Activated CD4-positive, alpha-beta memory T cell treated with anti-CD3 and anti-CD28 coated beads for 36 hours (primary cell): ENCODE measurements around the gene KAT2B. TPM values are rescaled to one million over a fixed set of nuclear protein-coding genes. Genes with fewer than 3 reads are reported as not detected.

Source experiments
- CTCF ChIA-PET: fragments of 350-600 bp; sonication (Branson Sonifier 250); formaldehyde crosslinking; loops from one replicate; lab custom pipeline; 2021; ENCODE audit warnings: antibody characterized with exemption, inconsistent platforms; lab: Charles Lee
- POLR2A ChIA-PET: fragments of 350-600 bp; sonication (Branson Sonifier 250); formaldehyde crosslinking; loops from one replicate; lab custom pipeline; 2021; ENCODE audit warnings: antibody characterized with exemption; lab: Charles Lee
- DNase-seq: peaks from one replicate; pipeline ENCODE4 v3.0.0-alpha.2; 2020
- H3K27ac Mint-ChIP-seq: one replicate; pipeline ENCODE4 v1.8.0; 2021; ENCODE audit warnings: mixed read lengths
- H3K27me3 Mint-ChIP-seq: one replicate; pipeline ENCODE4 v1.8.0; 2021; ENCODE audit warnings: mixed read lengths
- H3K36me3 Mint-ChIP-seq: one replicate; pipeline ENCODE4 v1.8.0; 2021; ENCODE audit warnings: mixed read lengths
- H3K4me1 Mint-ChIP-seq: one replicate; pipeline ENCODE4 v1.8.0; 2021; ENCODE audit warnings: low read depth, mixed read lengths
- H3K4me3 Mint-ChIP-seq: one replicate; pipeline ENCODE4 v1.8.0; 2021; ENCODE audit warnings: mild to moderate bottlenecking, mixed read lengths
- H3K9me3 Mint-ChIP-seq: one replicate; pipeline ENCODE4 v1.8.0; 2021; ENCODE audit warnings: mixed read lengths
- intact Hi-C: fragments of 100-400 bp; cut with micrococcal nuclease; formaldehyde crosslinking; loops from one replicate; pipeline ENCODE4 v1.15.1; 2023
- total RNA-seq, 2 experiments: library from RNA; stranded (reverse); gene quantifications; one replicate each; pipeline ENCODE4 v1.2.3, GENCODE V29; 2021

KAT2B gene
- total RNA-seq, 2 experiments from 2014 or later, result 43.4 to 49.0 TPM

GRCh38 chr3:20160230-20160629, 120.0 kb downstream of the KAT2B start:
- H3K36me3 Mint-ChIP-seq, result peaks cover 18% of the 10 kb centered on the region
- POLR2A ChIA-PET, result no interaction called here
- intact Hi-C loops, result no loop called here
- no peak for DNase-seq
- CTCF ChIA-PET, result interaction anchor here (1.1 kb wide), 1 partner anchor 9 kb away, joined by 3 read pairs; no protein-coding TSS in a partner anchor
- H3K4me3 Mint-ChIP-seq, result no peak overlapping the region
- H3K9me3 Mint-ChIP-seq, result no peaks in the 10 kb centered on the region
- H3K27ac Mint-ChIP-seq, result no peak overlapping the region
- H3K4me1 Mint-ChIP-seq, result peaks cover 13% of the 10 kb centered on the region
- no peaks in the 10 kb centered on the region for H3K27me3 Mint-ChIP-seq

GRCh38 chr3:20161714-20162113, 121.5 kb downstream of the KAT2B start:
- ChIA-PET POLR2A (no interaction called here), CTCF (no interaction called here)
- intact Hi-C loops, result no loop called here
- DNase-seq, result no peak
- H3K9me3 Mint-ChIP-seq, result no peaks in the 10 kb centered on the region
- H3K27me3 Mint-ChIP-seq, result no peaks in the 10 kb centered on the region
- no peak overlapping the region for H3K27ac Mint-ChIP-seq
- H3K4me1 Mint-ChIP-seq, result peaks cover 13% of the 10 kb centered on the region
- H3K4me3 Mint-ChIP-seq, result no peak overlapping the region
- peaks cover 22% of the 10 kb centered on the region for H3K36me3 Mint-ChIP-seq

GRCh38 chr3:20173844-20174410, 133.7 kb downstream of the KAT2B start:
- DNase-seq, result no peak
- Mint-ChIP-seq H3K27ac (no peak overlapping the region), H3K36me3 (peaks cover 49% of the 10 kb centered on the region), H3K4me3 (no peak overlapping the region), H3K4me1 (no peaks in the 10 kb centered on the region), H3K27me3 (no peaks in the 10 kb centered on the region), H3K9me3 (no peaks in the 10 kb centered on the region)
- intact Hi-C loops, result no loop called here
- ChIA-PET POLR2A (no interaction called here), CTCF (interaction anchor here (0.9 kb wide), 1 partner anchor 10 kb away, joined by 3 read pairs; no protein-coding TSS in a partner anchor)

GRCh38 chr3:20181276-20181675, 141.0 kb downstream of the KAT2B start:
- Mint-ChIP-seq H3K4me3 (no peak overlapping the region), H3K9me3 (no peaks in the 10 kb centered on the region), H3K27me3 (no peaks in the 10 kb centered on the region), H3K27ac (no peak overlapping the region), H3K36me3 (peaks cover 34% of the 10 kb centered on the region), H3K4me1 (no peaks in the 10 kb centered on the region)
- intact Hi-C loops, result no loop called here
- CTCF ChIA-PET, result no interaction called here
- POLR2A ChIA-PET, result no interaction called here
- no peak for DNase-seq

GRCh38 chr3:20182206-20182605, 142.0 kb downstream of the KAT2B start:
- DNase-seq, result no peak
- Mint-ChIP-seq H3K36me3 (peaks cover 28% of the 10 kb centered on the region), H3K27me3 (no peaks in the 10 kb centered on the region), H3K9me3 (no peaks in the 10 kb centered on the region), H3K27ac (no peak overlapping the region), H3K4me3 (no peak overlapping the region), H3K4me1 (no peaks in the 10 kb centered on the region)
- intact Hi-C loops, result no loop called here
- POLR2A ChIA-PET, result no interaction called here
- CTCF ChIA-PET, result no interaction called here

GRCh38 chr3:20185331-20185678, 145.1 kb downstream of the KAT2B start:
- peak; percentile 35 for DNase-seq
- Mint-ChIP-seq H3K9me3 (no peaks in the 10 kb centered on the region), H3K27ac (no peak overlapping the region), H3K4me1 (no peaks in the 10 kb centered on the region), H3K36me3 (peaks cover 12% of the 10 kb centered on the region), H3K4me3 (no peak overlapping the region), H3K27me3 (no peaks in the 10 kb centered on the region)
- CTCF ChIA-PET, result interaction anchor here (1.9 kb wide), 1 partner anchor 145 kb away, joined by 8 read pairs; the partner anchor contains the start of gene KAT2B
- intact Hi-C loops, result loop anchor here (1.0 to 5.0 kb wide), 2 partner anchors 81 to 298 kb away; no protein-coding TSS in a partner anchor
- POLR2A ChIA-PET, result interaction anchor here (1.3 to 2.3 kb wide), 3 partner anchors 128 to 237 kb away, joined by 5 to 14 read pairs (median 7); no protein-coding TSS in a partner anchor

GRCh38 chr3:20185679-20186599, 145.7 kb downstream of the KAT2B start, which contains the start of gene SGO1:
TSS of gene SGO1 (minus strand) at chr3:20186206. CDS start at chr3:20184027, 2,179 bp downstream.
- H3K4me3 Mint-ChIP-seq, result no peak within 1 kb of the TSS
- ChIA-PET POLR2A (interaction anchor here (1.2 to 2.3 kb wide), 4 partner anchors 82 to 237 kb away, joined by 4 to 14 read pairs (median 6); no protein-coding TSS in a partner anchor), CTCF (interaction anchor here (0.6 to 1.9 kb wide), 4 partner anchors 145 to 300 kb away, joined by 4 to 8 read pairs (median 5); partner anchors contain the start of gene KAT2B)
- intact Hi-C loops, result loop anchor here (1.0 to 5.0 kb wide), 7 partner anchors 82 to 299 kb away; partner anchors contain the start of gene RAB5A
- no peaks in the 10 kb centered on the region for H3K4me1 Mint-ChIP-seq
- peaks cover 10% of the 10 kb centered on the region for H3K36me3 Mint-ChIP-seq
- no peak within 1 kb of the TSS for H3K27ac Mint-ChIP-seq
- H3K9me3 Mint-ChIP-seq, result no peaks in the 10 kb centered on the region
- H3K27me3 Mint-ChIP-seq, result no peaks in the 10 kb centered on the region
- peak; percentile 100 for DNase-seq

- no peak for DNase-seq
- Mint-ChIP-seq H3K27ac (no peak overlapping the region), H3K4me1 (no peaks in the 10 kb centered on the region), H3K27me3 (no peaks in the 10 kb centered on the region), H3K36me3 (peaks cover 10% of the 10 kb centered on the region), H3K9me3 (no peaks in the 10 kb centered on the region), H3K4me3 (no peak overlapping the region)
- CTCF ChIA-PET, result interaction anchor here (0.6 to 1.9 kb wide), 4 partner anchors 146 to 300 kb away, joined by 4 to 8 read pairs (median 5); partner anchors contain the start of gene KAT2B
- intact Hi-C loops, result loop anchor here (1.0 to 5.0 kb wide), 6 partner anchors 132 to 299 kb away; partner anchors contain the start of gene RAB5A
- POLR2A ChIA-PET, result interaction anchor here (1.2 to 2.3 kb wide), 4 partner anchors 82 to 238 kb away, joined by 4 to 14 read pairs (median 6); no protein-coding TSS in a partner anchor
Observed at GRCh38 chr3:20186600-20187004, 146.4 kb downstream of the KAT2B start.

GRCh38 chr3:20190991-20191390, 150.7 kb downstream of the KAT2B start:
- DNase-seq, result no peak
- POLR2A ChIA-PET, result no interaction called here
- H3K36me3 Mint-ChIP-seq, result no peaks in the 10 kb centered on the region

GRCh38 chr3:20194793-20195460, 154.7 kb downstream of the KAT2B start:
- Mint-ChIP-seq H3K36me3 (no peaks in the 10 kb centered on the region), H3K4me3 (no peak overlapping the region), H3K9me3 (no peaks in the 10 kb centered on the region), H3K27me3 (no peaks in the 10 kb centered on the region), H3K4me1 (peaks cover 6% of the 10 kb centered on the region), H3K27ac (no peak overlapping the region)
- no peak for DNase-seq
- intact Hi-C loops, result no loop called here
- ChIA-PET POLR2A (no interaction called here), CTCF (no interaction called here)

More at GRCh38 chr3:20190991-20191390, 150.7 kb downstream of the KAT2B start:
- Mint-ChIP-seq H3K4me3 (no peak overlapping the region), H3K9me3 (no peaks in the 10 kb centered on the region), H3K27ac (no peak overlapping the region), H3K27me3 (no peaks in the 10 kb centered on the region), H3K4me1 (no peaks in the 10 kb centered on the region)
- intact Hi-C loops, result no loop called here
- CTCF ChIA-PET, result no interaction called here

- intact Hi-C loops, result no loop called here
- ChIA-PET POLR2A (interaction anchor here (0.6 kb wide), 1 partner anchor 569 kb away, joined by 3 read pairs; no protein-coding TSS in a partner anchor), CTCF (no interaction called here)
- Mint-ChIP-seq H3K4me3 (no peak overlapping the region), H3K9me3 (no peaks in the 10 kb centered on the region), H3K4me1 (peaks cover 6% of the 10 kb centered on the region), H3K27ac (no peak overlapping the region), H3K27me3 (no peaks in the 10 kb centered on the region), H3K36me3 (no peaks in the 10 kb centered on the region)
- no peak for DNase-seq
Observed at GRCh38 chr3:20197775-20198174, 157.5 kb downstream of the KAT2B start.
